HepG2 (cell line): ENCODE data around the gene CFAP92. TPM values are rescaled to one million over a fixed set of nuclear protein-coding genes. Genes with fewer than 3 reads are reported as not detected.

Experiments used
- ATAC-seq: fragments of 200-7000 bp; cut with Tn5 transposase; 3 replicates; pipeline ENCODE4 v1.9.1; 2020; ENCODE audit warnings: mild to moderate bottlenecking, moderate library complexity
- BruUV-seq: library from RNA; stranded (reverse); fragments of 400-500 nt; replicated peaks from 2 replicates; lab custom pipeline; 2021; lab: Mats Ljungman, UMichigan
- CTCF ChIA-PET: fragments of 300-600 bp; formaldehyde crosslinking; extraction: SDS; loops from one replicate; lab custom pipeline; 2021; ENCODE audit warnings: low total read pairs, inconsistent platforms, low intra/inter-chr PET ratio; lab: Yijun Ruan, JAX
- POLR2A ChIA-PET: fragments of 350-600 bp; sonication (Branson Sonifier 250); formaldehyde crosslinking; loops from one replicate; lab custom pipeline; 2020; ENCODE audit warnings: antibody characterized with exemption, inconsistent platforms; lab: Yijun Ruan, JAX
- DNase-seq: peaks from one replicate; pipeline ENCODE4 v3.0.0-alpha.2; 2015; ENCODE audit warnings: low spot score
- FAIRE-seq: peaks from 3 replicates; lab custom pipeline; 2011; peaks lifted over from hg19 to GRCh38; lab: Jason Lieb, UNC
- H2AFZ ChIP-seq: one replicate; pipeline ENCODE4 v1.6.1; 2011; ENCODE audit warnings: low read length, inconsistent platforms
- H3K27ac ChIP-seq: fragments of 300-600 bp; 3 replicates; pipeline ENCODE4 v1.8.0; 2011; ENCODE audit warnings: mixed run types, mild to moderate bottlenecking, mixed read lengths, low read length, inconsistent platforms; ENCODE audit not compliant: insufficient read depth; ENCODE audit errors: extremely low read length
- H3K27me3 ChIP-seq, 2 experiments: fragments of 200-600 bp in 1 of 2; 2 replicates in 1 of 2; 3 replicates in 1 of 2; pipeline versions ENCODE4 v1.6.0 to v1.8.0; 2011; ENCODE audit warnings: low read length in 2 of 2, mild to moderate bottlenecking in 2 of 2, moderate library complexity in 2 of 2, inconsistent platforms in 1 of 2; ENCODE audit not compliant: insufficient read depth in 2 of 2, control insufficient read depth in 1 of 2
- H3K36me3 ChIP-seq, 2 experiments: fragments of 200-600 bp in 1 of 2; replicated peaks in 1 of 2; 2 replicates in 1 of 2; 3 replicates in 1 of 2; pipeline versions ENCODE4 v1.5.1 to v1.8.0; 2011; ENCODE audit warnings: low read length in 2 of 2, inconsistent platforms in 1 of 2; ENCODE audit not compliant: insufficient read depth in 2 of 2, control insufficient read depth in 1 of 2
- H3K4me1 ChIP-seq: 2 replicates; pipeline ENCODE4 v1.5.1; 2012; ENCODE audit warnings: low read length, inconsistent platforms; ENCODE audit not compliant: insufficient read depth
- H3K4me2 ChIP-seq: 2 replicates; pipeline ENCODE4 v1.6.0; 2011; ENCODE audit warnings: low read depth, low read length, inconsistent platforms
- H3K4me3 ChIP-seq, 3 experiments: fragments of 200-600 bp in 1 of 3; sonication (generic), shearing (Covaris generic) in 1 of 3; replicated peaks in 1 of 3; 2 replicates each; pipeline ENCODE4 v1.5.1; 2011 to 2016; ENCODE audit warnings: low read length in 3 of 3, inconsistent platforms in 2 of 3, low read depth in 2 of 3, mild to moderate bottlenecking in 2 of 3, control low read depth in 1 of 3, mixed read lengths in 1 of 3; ENCODE audit not compliant: insufficient read depth in 1 of 3
- H3K79me2 ChIP-seq: one replicate; pipeline ENCODE4 v1.6.1; 2011; ENCODE audit warnings: low read length, inconsistent platforms; ENCODE audit not compliant: insufficient read depth
- H3K9ac ChIP-seq: 2 replicates; pipeline ENCODE4 v1.6.0; 2011; ENCODE audit warnings: mild to moderate bottlenecking, low read depth, low read length, inconsistent platforms; ENCODE audit not compliant: insufficient read depth
- H3K9me3 ChIP-seq: 2 replicates; pipeline ENCODE4 v1.5.1; 2012; ENCODE audit warnings: mild to moderate bottlenecking, low read length
- H4K20me1 ChIP-seq: 2 replicates; pipeline ENCODE4 v1.6.0; 2011; ENCODE audit warnings: inconsistent platforms, mild to moderate bottlenecking, low read length, moderate library complexity; ENCODE audit not compliant: insufficient read depth
- CTCF ChIP-seq: sonication (generic); formaldehyde crosslinking; IDR thresholded peaks from 2 replicates; pipeline ENCODE4 v1.5.0; 2020; ENCODE audit warnings: mild to moderate bottlenecking, missing genetic modification reagents, moderate library complexity
- MXD4 ChIP-seq: IDR thresholded peaks from 2 replicates; pipeline ENCODE4 v1.6.1; 2016; ENCODE audit warnings: mild to moderate bottlenecking, missing biosample characterization, missing genetic modification reagents
- TBL1XR1 ChIP-seq: fragments of 150-350 bp; IDR thresholded peaks from 2 replicates; pipeline ENCODE4 v1.6.1; 2014; ENCODE audit warnings: borderline replicate concordance, low read length; ENCODE audit not compliant: partially characterized antibody
- ZNF430 ChIP-seq: sonication (generic); formaldehyde crosslinking; IDR thresholded peaks from 2 replicates; pipeline ENCODE4 v1.9.0; 2021; ENCODE audit warnings: mild to moderate bottlenecking, missing genetic modification reagents
- ZNF484 ChIP-seq: sonication (generic); formaldehyde crosslinking; IDR thresholded peaks from 2 replicates; pipeline ENCODE4 v1.5.1; 2020; ENCODE audit warnings: mild to moderate bottlenecking, low read depth, missing genetic modification reagents, borderline replicate concordance
- ZNF790 ChIP-seq: sonication (generic); formaldehyde crosslinking; IDR thresholded peaks from 2 replicates; pipeline ENCODE4 v1.8.0; 2022; ENCODE audit warnings: missing genetic modification reagents, mild to moderate bottlenecking, borderline replicate concordance
- WGBS: methylation state at CpG from one replicate; pipeline ENCODE4 v1.1.6; 2017; ENCODE audit warnings: low lambda C conversion rate; 5-methylcytosine and 5-hydroxymethylcytosine counted together
- in situ Hi-C: cut with HindIII; loops from 2 replicates; pipeline ENCODE4 v1.10.0; 2017; ENCODE audit warnings: low pct_unique_long_range_greater_than_20kb; ENCODE audit not compliant: extremely low pct_ligation_motif_present
- intact Hi-C: fragments of 100-400 bp; cut with micrococcal nuclease; formaldehyde crosslinking; loops from one replicate; pipeline ENCODE4 v1.10.0; 2022; ENCODE audit not compliant: unreplicated experiment
- polyA plus RNA-seq, 8 experiments: library from polyadenylated mRNA; depleted of rRNA in 3 of 8; stranded (reverse) in 7 of 8; unstranded in 1 of 8; fragments of >200 nt; fragmentation: Illumina TruSeq in 4 of 8; extraction: Trizol in 4 of 8; gene quantifications; 2 replicates each; pipeline versions ENCODE4 v1.2.1 to v1.2.3, GENCODE V29; 2011 to 2016; ENCODE audit warnings: low read depth in 4 of 8, missing spikeins in 1 of 8, mixed read lengths in 1 of 8; ENCODE audit not compliant: insufficient read depth in 1 of 8
- total RNA-seq, 5 experiments: library from RNA; depleted of rRNA; stranded (reverse); fragments of >200 nt; fragmentation: Illumina TruSeq; extraction: Trizol; gene quantifications; 2 replicates each; pipeline ENCODE4 v1.2.3, GENCODE V29; 2016; ENCODE audit warnings: low read depth in 1 of 5

CFAP92 gene
- total and polyA plus RNA-seq, 2 of the 13 experiments (the other 11 are each of a cell fraction or from before 2014, with no cell fraction given) = 0.18 to 0.46 TPM

DNA sequence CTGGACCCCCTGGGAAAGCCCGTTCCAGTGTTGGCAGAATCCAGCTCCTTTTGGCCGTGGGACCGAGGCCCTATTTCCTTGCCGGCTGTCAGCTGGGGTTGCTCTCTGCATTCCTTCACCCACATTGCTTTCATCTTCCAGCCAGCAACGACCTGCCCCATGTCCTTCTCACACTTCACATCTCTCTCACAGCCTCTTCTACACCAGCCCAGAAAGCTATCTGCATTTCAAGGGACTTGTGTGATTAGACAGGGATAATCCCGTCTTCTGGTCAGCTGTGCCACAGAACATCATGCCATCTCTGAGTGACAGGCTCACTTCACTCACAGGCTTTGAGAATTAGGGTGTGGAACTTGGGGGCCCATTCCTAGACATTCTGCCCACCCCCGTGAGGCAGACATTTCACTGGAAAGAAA is 23.6 kb upstream of the CFAP92 start:
- Histone ChIP-seq H3K36me3 (no peaks in the 10 kb centered on the region), H2AFZ (no peak overlapping the region), H3K4me3 (no peak overlapping the region), H3K9me3 (no peaks in the 10 kb centered on the region), H4K20me1 (no peaks in the 10 kb centered on the region), H3K27me3 (peaks cover 2 to 48% of the 10 kb centered on the region in 2 experiments; a peak in 4 of 5 replicates), H3K27ac (no peak overlapping the region), H3K9ac (no peak overlapping the region), H3K79me2 (no peaks in the 10 kb centered on the region), H3K4me2 (no peak overlapping the region), H3K4me1 (peaks cover 32% of the 10 kb centered on the region)
- in situ Hi-C loops = no loop called here
- WGBS = 13% methylated on average over 7 of the region's 7 CpGs
- BruUV-seq = no TSS peak
- POLR2A ChIA-PET = no interaction called here
- DNase-seq = no peak
- intact Hi-C loops = no loop called here
- CTCF ChIA-PET = no interaction called here
- TF ChIP-seq CTCF (CRISPR knock-in tag) (no peak), MXD4 (no peak), TBL1XR1 (no peak), ZNF484 (CRISPR knock-in tag) (no peak), ZNF430 (CRISPR knock-in tag) (no peak), ZNF790 (no peak)
- no peak for FAIRE-seq
- no peak for ATAC-seq
